ENCODE measurements around the gene APOBEC3A. TPM values are rescaled to one million over a fixed set of nuclear protein-coding genes. Genes with fewer than 3 reads are reported as not detected.
"Not testable (repeated sequence)": the region's sequence is repeated elsewhere in the genome, so short reads cannot be mapped to it uniquely, and the experiment has no call there.

The APOBEC3A gene
- total RNA-seq, 1 donor from 2014 or later = not detected

GRCh38 chr22:38984224-38984623 is 26.8 kb downstream of the APOBEC3A start:
- peaks cover 3% of the 10 kb centered on the region for H3K9me3 Mint-ChIP-seq
- H3K4me1 Mint-ChIP-seq = peaks cover 58% of the 10 kb centered on the region
- no peak for ATAC-seq (ENCODE audit: low read depth)
- CTCF ChIA-PET = interaction anchor here (3.3 kb wide), 1 partner anchor 114 kb away, joined by 9 read pairs; no protein-coding TSS in a partner anchor
- intact Hi-C loops (cut with micrococcal nuclease) = no loop called here
- TF ChIP-seq CTCF (IDR thresholded peaks at IDR 0.05) = no peak
- H3K27me3 Mint-ChIP-seq = no peaks in the 10 kb centered on the region
- H3K27ac Mint-ChIP-seq = peak overlapping the region; percentile 97
- POLR2A ChIA-PET = interaction anchor here (0.6 to 1.8 kb wide), 9 partner anchors 12 to 459 kb away, joined by 3 to 16 read pairs (median 6); partner anchors contain the start of genes APOBEC3D, APOBEC3G and RPL3
- no peak overlapping the region for H3K4me3 Mint-ChIP-seq
- H3K36me3 Mint-ChIP-seq (ENCODE audit: low read depth) = no peaks in the 10 kb centered on the region
- DNase-seq = no peak

- CTCF ChIA-PET = interaction anchor here (0.6 to 1.1 kb wide), 3 partner anchors 18 to 168 kb away, joined by 3 to 5 read pairs (median 3); partner anchors contain the start of gene CBX7
- not testable (repeated sequence) for H3K27me3 Mint-ChIP-seq; H3K36me3 Mint-ChIP-seq (ENCODE audit: low read depth); H3K9me3 Mint-ChIP-seq
- peaks cover 63% of the 10 kb centered on the region for H3K4me1 Mint-ChIP-seq
- intact Hi-C loops (cut with micrococcal nuclease) = loop anchor here (1.0 kb wide), 1 partner anchor 44 kb away; no protein-coding TSS in a partner anchor
- peak; percentile 69 for ATAC-seq (ENCODE audit: low read depth)
- peak overlapping the region; percentile 97 for H3K27ac Mint-ChIP-seq
- H3K4me3 Mint-ChIP-seq = peak overlapping the region; percentile 65
- peak; percentile 59 for DNase-seq
- POLR2A ChIA-PET = interaction anchor here (0.6 to 1.8 kb wide), 17 partner anchors 12 to 1150 kb away, joined by 3 to 19 read pairs (median 7); partner anchors contain the start of genes APOBEC3D, APOBEC3G and RPL3
These were observed 27.7 kb downstream of the APOBEC3A start for GRCh38 chr22:38984784-38985757.

- Mint-ChIP-seq H3K4me1 (peaks cover 57% of the 10 kb centered on the region), H3K36me3 (ENCODE audit: low read depth) (no peaks in the 10 kb centered on the region)
- intact Hi-C loops (cut with micrococcal nuclease) = no loop called here
These were observed 29.2 kb downstream of the APOBEC3A start for GRCh38 chr22:38986629-38987028.

GRCh38 chr22:38987171-38987895 is 29.9 kb downstream of the APOBEC3A start:
- CTCF ChIA-PET = no interaction called here
- intact Hi-C loops (cut with micrococcal nuclease) = no loop called here
- Mint-ChIP-seq H3K27me3 (no peaks in the 10 kb centered on the region), H3K4me3 (no peak overlapping the region), H3K36me3 (ENCODE audit: low read depth) (no peaks in the 10 kb centered on the region), H3K4me1 (peaks cover 50% of the 10 kb centered on the region), H3K27ac (peak overlapping the region; percentile 46), H3K9me3 (peaks cover 3% of the 10 kb centered on the region)
- TF ChIP-seq CTCF (IDR thresholded peaks at IDR 0.05) = no peak
- ATAC-seq (ENCODE audit: low read depth) (no peak), DNase-seq (no peak)
- POLR2A ChIA-PET = no interaction called here

More at GRCh38 chr22:38986629-38987028, 29.2 kb downstream of the APOBEC3A start:
- Mint-ChIP-seq H3K4me3 (no peak overlapping the region), H3K27me3 (no peaks in the 10 kb centered on the region), H3K9me3 (peaks cover 3% of the 10 kb centered on the region), H3K27ac (peak overlapping the region; percentile 71)
- DNase-seq = no peak
- no peak for TF ChIP-seq CTCF (IDR thresholded peaks at IDR 0.05)
- ChIA-PET POLR2A (no interaction called here), CTCF (no interaction called here)
- no peak for ATAC-seq (ENCODE audit: low read depth)

GRCh38 chr22:38989466-38989865 is 32.1 kb downstream of the APOBEC3A start:
- intact Hi-C loops (cut with micrococcal nuclease) = no loop called here
- Mint-ChIP-seq H3K27me3 (peaks cover 4% of the 10 kb centered on the region), H3K27ac (no peak overlapping the region), H3K4me1 (peaks cover 35% of the 10 kb centered on the region), H3K4me3 (no peak overlapping the region), H3K9me3 (no peaks in the 10 kb centered on the region), H3K36me3 (ENCODE audit: low read depth) (no peaks in the 10 kb centered on the region)
- POLR2A ChIA-PET = no interaction called here
- no peak for TF ChIP-seq CTCF (IDR thresholded peaks at IDR 0.05)
- CTCF ChIA-PET = no interaction called here
- no peak for ATAC-seq (ENCODE audit: low read depth)
- no peak for DNase-seq

- H3K27ac Mint-ChIP-seq; DNase-seq; CTCF ChIA-PET; H3K27me3 Mint-ChIP-seq; H3K36me3 Mint-ChIP-seq (ENCODE audit: low read depth); H3K9me3 Mint-ChIP-seq; H3K4me3 Mint-ChIP-seq; POLR2A ChIA-PET; ATAC-seq (ENCODE audit: low read depth); intact Hi-C loops (cut with micrococcal nuclease): not testable (repeated sequence)
- peaks cover 16% of the 10 kb centered on the region for H3K4me1 Mint-ChIP-seq
These were observed 35.5 kb downstream of the APOBEC3A start for GRCh38 chr22:38992871-38993371.

Measured in activated B cell treated with CpG ODN at 0.5 μM for 24 hours (primary cell).